Activated T-helper 1 cell treated with anti-CD3 and anti-CD28 coated beads, Interleukin-12 subunit alpha, Interleukin-12 subunit beta, Interleukin-2, Interleukin-4 antibody, amounts not matched to agents 30 ng/mL and 10 ng/mL and 1 ng/mL, durations not matched to agents 14 hours and 24 hours and 36 hours (primary cell): Measurements from ENCODE around the gene BROX. TPM values are rescaled to one million over a fixed set of nuclear protein-coding genes. Genes with fewer than 3 reads are reported as not detected.

Experiments
- DNase-seq: peaks from one replicate; pipeline ENCODE4 v3.0.0; 2021; ENCODE audit warnings: low spot score
- H3K27ac Mint-ChIP-seq: one replicate; pipeline ENCODE4 v1.8.0; 2021; ENCODE audit warnings: mild to moderate bottlenecking, mixed read lengths
- H3K27me3 Mint-ChIP-seq: one replicate; pipeline ENCODE4 v1.8.0; 2022; ENCODE audit warnings: mild to moderate bottlenecking, moderate library complexity, mixed read lengths; ENCODE audit not compliant: insufficient read depth
- H3K36me3 Mint-ChIP-seq: one replicate; pipeline ENCODE4 v1.8.0; 2021; ENCODE audit warnings: low read depth, mixed read lengths
- H3K4me1 Mint-ChIP-seq: one replicate; pipeline ENCODE4 v1.8.0; 2021; ENCODE audit warnings: low read depth, mixed read lengths
- H3K4me3 Mint-ChIP-seq: one replicate; pipeline ENCODE4 v1.8.0; 2021; ENCODE audit warnings: mild to moderate bottlenecking, moderate library complexity, mixed read lengths
- H3K9me3 Mint-ChIP-seq: one replicate; pipeline ENCODE4 v1.8.0; 2021; ENCODE audit warnings: mixed read lengths
- intact Hi-C: fragments of 100-400 bp; cut with micrococcal nuclease; formaldehyde crosslinking; loops from one replicate; pipeline ENCODE4 v1.15.1; 2024
- total RNA-seq: library from RNA; stranded (reverse); gene quantifications from 2 replicates; pipeline ENCODE4 v1.2.3, GENCODE V29; 2022

The BROX gene
- total RNA-seq, 1 donor from 2014 or later: 37.4 TPM

GRCh38 chr1:222767152-222767571 is 54.8 kb downstream of the BROX start:
- no peak overlapping the region for H3K27ac Mint-ChIP-seq
- intact Hi-C loops: no loop called here
- H3K9me3 Mint-ChIP-seq: peaks cover 46% of the 10 kb centered on the region
- peaks cover 2% of the 10 kb centered on the region for H3K36me3 Mint-ChIP-seq
- no peaks in the 10 kb centered on the region for H3K4me1 Mint-ChIP-seq
- no peak for DNase-seq
- no peak overlapping the region for H3K4me3 Mint-ChIP-seq
- H3K27me3 Mint-ChIP-seq: peaks cover 13% of the 10 kb centered on the region

GRCh38 chr1:222768592-222768991 is 56.2 kb downstream of the BROX start:
- Mint-ChIP-seq H3K27me3 (peaks cover 13% of the 10 kb centered on the region), H3K4me3 (no peak overlapping the region), H3K36me3 (peaks cover 2% of the 10 kb centered on the region), H3K4me1 (peaks cover 10% of the 10 kb centered on the region), H3K27ac (no peak overlapping the region), H3K9me3 (peaks cover 44% of the 10 kb centered on the region)
- intact Hi-C loops: no loop called here
- DNase-seq: no peak

GRCh38 chr1:222769181-222769580 is 56.8 kb downstream of the BROX start:
- peaks cover 42% of the 10 kb centered on the region for H3K9me3 Mint-ChIP-seq
- peaks cover 10% of the 10 kb centered on the region for H3K4me1 Mint-ChIP-seq
- peaks cover 2% of the 10 kb centered on the region for H3K36me3 Mint-ChIP-seq
- H3K4me3 Mint-ChIP-seq: no peak overlapping the region
- H3K27ac Mint-ChIP-seq: no peak overlapping the region
- H3K27me3 Mint-ChIP-seq: peaks cover 9% of the 10 kb centered on the region
- DNase-seq: no peak
- intact Hi-C loops: no loop called here

GRCh38 chr1:222769971-222770620 is 57.7 kb downstream of the BROX start:
- peaks cover 10% of the 10 kb centered on the region for H3K4me1 Mint-ChIP-seq
- peaks cover 2% of the 10 kb centered on the region for H3K36me3 Mint-ChIP-seq
- intact Hi-C loops: no loop called here
- no peak overlapping the region for H3K27ac Mint-ChIP-seq
- peaks cover 9% of the 10 kb centered on the region for H3K27me3 Mint-ChIP-seq
- DNase-seq: no peak
- peaks cover 39% of the 10 kb centered on the region for H3K9me3 Mint-ChIP-seq
- no peak overlapping the region for H3K4me3 Mint-ChIP-seq

GRCh38 chr1:222772996-222773379 is 60.6 kb downstream of the BROX start:
- peaks cover 25% of the 10 kb centered on the region for H3K9me3 Mint-ChIP-seq
- H3K4me1 Mint-ChIP-seq: peaks cover 10% of the 10 kb centered on the region
- H3K36me3 Mint-ChIP-seq: peaks cover 2% of the 10 kb centered on the region
- peaks cover 9% of the 10 kb centered on the region for H3K27me3 Mint-ChIP-seq
- H3K4me3 Mint-ChIP-seq: no peak overlapping the region
- no peak for DNase-seq
- no peak overlapping the region for H3K27ac Mint-ChIP-seq
- intact Hi-C loops: no loop called here

- Mint-ChIP-seq H3K27me3 (peaks cover 14% of the 10 kb centered on the region), H3K36me3 (no peaks in the 10 kb centered on the region), H3K4me1 (peaks cover 10% of the 10 kb centered on the region), H3K27ac (no peak overlapping the region), H3K9me3 (no peaks in the 10 kb centered on the region), H3K4me3 (no peak overlapping the region)
- DNase-seq: no peak
- intact Hi-C loops: no loop called here
These were observed 65.1 kb downstream of the BROX start for GRCh38 chr1:222777463-222777862.

- no peak for DNase-seq
- Mint-ChIP-seq H3K36me3 (no peaks in the 10 kb centered on the region), H3K4me3 (no peak overlapping the region), H3K9me3 (no peaks in the 10 kb centered on the region), H3K27me3 (peaks cover 14% of the 10 kb centered on the region), H3K4me1 (peaks cover 6% of the 10 kb centered on the region), H3K27ac (no peak overlapping the region)
- intact Hi-C loops: no loop called here
These were observed 65.6 kb downstream of the BROX start for GRCh38 chr1:222777977-222778376.

- intact Hi-C loops: no loop called here
- Mint-ChIP-seq H3K4me3 (no peak overlapping the region), H3K27ac (no peak overlapping the region), H3K36me3 (no peaks in the 10 kb centered on the region), H3K4me1 (no peaks in the 10 kb centered on the region), H3K9me3 (no peaks in the 10 kb centered on the region), H3K27me3 (peaks cover 21% of the 10 kb centered on the region)
- no peak for DNase-seq
These were observed 68.9 kb downstream of the BROX start for GRCh38 chr1:222781251-222781650.

GRCh38 chr1:222783051-222783450 is 70.7 kb downstream of the BROX start:
- no peak overlapping the region for H3K27ac Mint-ChIP-seq
- H3K4me1 Mint-ChIP-seq: no peaks in the 10 kb centered on the region
- H3K4me3 Mint-ChIP-seq: no peak overlapping the region
- H3K27me3 Mint-ChIP-seq: peaks cover 18% of the 10 kb centered on the region
- no peaks in the 10 kb centered on the region for H3K9me3 Mint-ChIP-seq
- H3K36me3 Mint-ChIP-seq: no peaks in the 10 kb centered on the region
- intact Hi-C loops: no loop called here
- DNase-seq: no peak

GRCh38 chr1:222784371-222784770 is 72.0 kb downstream of the BROX start:
- Mint-ChIP-seq H3K4me1 (no peaks in the 10 kb centered on the region), H3K27me3 (peaks cover 18% of the 10 kb centered on the region), H3K27ac (no peak overlapping the region), H3K36me3 (no peaks in the 10 kb centered on the region), H3K4me3 (no peak overlapping the region), H3K9me3 (peaks cover under 1% of the 10 kb centered on the region)
- DNase-seq: no peak
- intact Hi-C loops: no loop called here

Other genes starting within 250 kb of the BROX start
- gene HHIPL2, start 164.5 kb upstream of the BROX start, total RNA-seq: 0.16 and 0.91 TPM in 2 replicates
- 19.2 and 19.7 TPM in 2 replicates for gene TAF1A, start 122.6 kb upstream of the BROX start, total RNA-seq
- gene MIA3, start 94.5 kb upstream of the BROX start, total RNA-seq: 42.7 and 42.8 TPM in 2 replicates
- 36.3 and 37.5 TPM in 2 replicates for gene AIDA, start 73 bp upstream of the BROX start, total RNA-seq
- 0.49 TPM in 1 of 2 replicates, not detected in the other for gene FAM177B, start 24.6 kb downstream of the BROX start, total RNA-seq
- gene DISP1, start 102.5 kb downstream of the BROX start, total RNA-seq: 1.0 and 1.2 TPM in 2 replicates